Fibroblast of peridontal ligament (primary cell): ENCODE data around the gene PCDHA2.
"Not testable (repeated sequence)": the region's sequence is repeated elsewhere in the genome, so short reads cannot be mapped to it uniquely, and the experiment has no call there.

Source experiments
- DNase-seq: peaks from one replicate; pipeline ENCODE4 v3.0.0-alpha.2; 2010; ENCODE audit errors: extremely low read depth

PCDHA2 gene

GRCh38 chr5:140794595-140795258 lies at the start of gene PCDHA2:
TSS of gene PCDHA2 (plus strand) at chr5:140794852.
- DNase-seq, result peak; percentile 20

GRCh38 chr5:140753561-140753960 lies 41.1 kb upstream of the PCDHA2 start:
- no peak for DNase-seq

DNA sequence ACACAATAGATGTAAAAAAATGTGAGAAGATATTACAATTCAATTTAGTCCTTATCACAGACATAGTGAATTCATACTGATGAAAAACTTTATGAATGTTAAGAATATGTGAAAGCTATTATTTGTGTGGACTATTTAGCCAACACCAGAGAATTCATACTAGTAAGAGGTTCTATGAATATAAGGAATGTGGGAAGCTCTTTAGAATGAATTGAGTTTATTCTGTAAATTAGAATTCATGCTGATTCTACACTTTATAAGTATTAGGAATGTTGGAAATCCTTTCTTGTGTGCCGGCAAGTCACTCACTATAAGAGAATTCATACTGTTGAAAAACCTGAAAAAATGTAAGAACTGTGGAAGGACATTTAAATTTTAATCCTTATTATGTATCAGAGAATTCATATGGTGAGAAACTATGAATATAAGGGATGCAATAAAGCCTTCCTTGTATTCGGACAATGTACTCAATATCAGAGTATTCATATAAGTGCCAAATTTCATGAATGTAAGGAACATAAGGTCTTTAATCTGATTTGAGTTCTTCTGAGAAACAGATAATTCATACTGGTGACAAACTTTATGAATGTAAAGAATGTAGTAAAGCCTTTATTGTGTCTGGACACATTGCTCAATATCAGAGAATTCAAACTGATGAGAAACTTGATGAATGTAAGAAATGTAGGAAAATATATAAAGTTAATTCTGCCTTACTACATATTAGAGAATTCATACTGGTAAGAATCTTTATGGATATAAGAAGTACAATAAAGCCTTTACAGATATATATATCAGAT lies 30.3 kb upstream of the PCDHA2 start:
- DNase-seq, result peak; percentile 2

DNA sequence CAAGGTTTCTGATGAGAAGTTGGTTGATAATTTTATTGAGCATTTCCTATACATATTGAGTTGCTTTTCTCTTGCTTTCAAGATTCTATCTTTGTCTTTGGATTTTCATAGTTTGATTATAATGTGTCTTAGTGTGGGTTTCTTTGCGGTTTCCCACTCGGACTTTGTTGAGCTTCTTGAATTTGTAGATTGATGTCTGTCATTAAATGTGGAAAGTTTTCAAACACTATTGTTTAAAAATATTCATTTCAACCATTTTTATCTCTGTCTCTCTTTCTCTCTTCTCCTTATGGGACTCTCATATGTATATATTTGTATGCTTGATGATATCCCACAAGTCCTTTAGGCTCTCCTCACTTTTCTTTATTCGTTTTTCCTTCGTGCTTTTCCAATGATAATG lies 27.2 kb upstream of the PCDHA2 start:
- no peak for DNase-seq

- DNase-seq, result no peak
Measured at GRCh38 chr5:140780512-140780911, 14.1 kb upstream of the PCDHA2 start.

GRCh38 chr5:140785905-140786686 lies 8.6 kb upstream of the PCDHA2 start, which contains the start of gene PCDHA1:
TSS of gene PCDHA1 (plus strand) at chr5:140786140.
- DNase-seq, result peak; percentile 0

DNA sequence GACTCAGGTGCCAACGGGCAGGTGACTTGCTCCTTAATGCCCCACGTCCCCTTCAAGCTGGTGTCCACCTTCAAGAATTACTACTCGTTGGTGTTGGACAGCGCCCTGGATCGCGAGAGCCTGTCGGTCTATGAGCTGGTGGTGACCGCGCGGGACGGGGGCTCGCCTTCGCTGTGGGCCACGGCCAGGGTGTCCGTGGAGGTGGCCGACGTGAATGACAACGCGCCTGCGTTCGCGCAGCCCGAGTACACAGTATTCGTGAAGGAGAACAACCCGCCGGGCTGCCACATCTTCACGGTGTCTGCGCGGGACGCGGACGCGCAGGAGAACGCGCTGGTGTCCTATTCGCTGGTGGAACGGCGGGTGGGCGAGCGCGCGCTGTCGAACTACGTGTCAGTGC lies 7.2 kb upstream of the PCDHA2 start:
- not testable (repeated sequence) for DNase-seq

GRCh38 chr5:140787849-140788504 lies 6.7 kb upstream of the PCDHA2 start:
- not testable (repeated sequence) for DNase-seq

GRCh38 chr5:140791089-140791488 lies 3.6 kb upstream of the PCDHA2 start:
- no peak for DNase-seq

DNA sequence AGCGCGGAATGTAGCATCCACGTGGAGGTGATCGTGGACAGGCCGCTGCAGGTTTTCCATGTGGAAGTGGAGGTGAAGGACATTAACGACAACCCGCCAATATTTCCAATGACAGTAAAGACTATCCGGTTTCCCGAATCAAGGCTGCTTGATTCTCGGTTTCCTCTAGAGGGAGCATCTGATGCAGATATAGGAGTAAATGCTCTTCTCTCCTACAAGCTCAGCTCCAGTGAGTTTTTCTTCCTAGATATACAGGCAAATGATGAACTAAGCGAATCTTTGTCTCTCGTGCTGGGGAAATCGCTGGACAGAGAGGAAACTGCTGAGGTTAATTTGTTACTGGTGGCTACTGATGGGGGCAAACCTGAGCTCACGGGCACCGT lies 598 bp downstream of the PCDHA2 start:
- peak; percentile 1 for DNase-seq

DNA sequence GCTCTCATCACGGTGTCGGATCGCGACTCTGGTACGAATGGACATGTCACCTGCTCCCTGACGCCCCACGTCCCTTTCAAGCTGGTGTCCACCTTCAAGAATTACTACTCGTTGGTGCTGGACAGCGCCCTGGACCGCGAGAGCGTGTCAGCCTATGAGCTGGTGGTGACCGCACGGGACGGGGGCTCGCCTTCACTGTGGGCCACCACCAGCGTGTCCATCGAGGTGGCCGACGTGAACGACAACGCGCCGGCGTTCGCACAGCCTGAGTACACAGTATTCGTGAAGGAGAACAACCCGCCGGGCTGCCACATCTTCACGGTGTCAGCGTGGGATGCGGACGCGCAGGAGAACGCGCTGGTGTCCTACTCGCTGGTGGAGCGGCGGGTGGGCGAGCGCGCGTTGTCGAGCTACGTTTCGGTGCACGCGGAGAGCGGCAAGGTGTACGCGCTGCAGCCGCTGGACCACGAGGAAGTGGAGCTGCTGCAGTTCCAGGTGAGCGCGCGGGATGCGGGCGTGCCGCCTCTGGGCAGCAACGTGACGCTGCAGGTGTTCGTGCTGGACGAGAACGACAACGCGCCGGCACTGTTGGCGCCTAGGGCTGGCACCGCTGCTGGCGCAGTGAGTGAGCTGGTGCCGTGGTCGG lies 1.5 kb downstream of the PCDHA2 start:
- not testable (repeated sequence) for DNase-seq

DNA sequence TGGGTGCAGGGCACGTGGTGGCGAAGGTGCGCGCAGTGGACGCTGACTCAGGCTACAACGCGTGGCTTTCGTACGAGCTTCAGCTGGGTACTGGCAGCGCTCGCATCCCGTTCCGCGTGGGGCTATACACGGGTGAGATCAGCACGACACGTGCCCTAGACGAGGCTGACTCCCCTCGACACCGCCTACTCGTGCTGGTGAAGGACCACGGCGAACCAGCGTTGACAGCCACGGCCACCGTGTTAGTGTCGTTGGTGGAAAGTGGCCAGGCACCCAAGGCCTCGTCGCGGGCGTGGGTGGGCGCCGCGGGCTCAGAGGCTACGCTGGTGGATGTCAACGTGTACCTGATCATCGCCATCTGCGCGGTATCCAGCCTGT lies 2.1 kb downstream of the PCDHA2 start:
- DNase-seq, result no peak

DNA sequence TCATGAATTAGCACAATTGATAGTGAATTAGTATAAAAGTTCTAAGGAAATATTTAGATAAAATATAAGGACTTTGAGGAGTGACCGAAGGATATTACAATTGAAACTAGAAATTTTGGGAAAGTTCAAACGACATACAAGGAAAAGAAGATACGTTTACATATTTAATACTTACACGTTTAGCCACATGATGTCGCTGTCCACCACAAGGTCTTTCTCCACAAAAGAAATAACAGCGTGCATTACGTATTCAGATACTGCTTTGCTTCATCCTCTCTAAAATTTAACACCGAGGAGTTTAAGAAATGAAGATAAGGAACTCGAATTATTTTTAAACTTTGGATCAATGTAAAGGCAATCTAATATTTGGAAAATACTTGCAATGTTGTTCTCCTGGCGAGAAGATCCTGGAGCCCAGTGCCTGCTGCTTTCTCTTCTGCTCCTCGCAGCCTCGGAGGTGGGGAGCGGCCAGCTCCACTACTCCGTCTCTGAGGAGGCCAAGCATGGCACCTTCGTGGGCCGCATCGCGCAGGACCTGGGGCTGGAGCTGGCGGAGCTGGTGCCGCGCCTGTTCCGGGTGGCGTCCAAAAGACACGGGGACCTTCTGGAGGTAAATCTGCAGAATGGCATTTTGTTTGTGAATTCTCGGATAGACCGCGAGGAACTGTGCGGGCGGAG lies 6.3 kb downstream of the PCDHA2 start, which contains the start of gene PCDHA3:
Gene PCDHA3 (plus strand): TSS at position 242 of the 678 bp plus-strand sequence.
- peak; percentile 37 for DNase-seq

- no peak for DNase-seq
Measured at GRCh38 chr5:140801494-140801841, 6.8 kb downstream of the PCDHA2 start.

GRCh38 chr5:140802381-140802780 lies 7.7 kb downstream of the PCDHA2 start:
- DNase-seq, result not testable (repeated sequence)

- DNase-seq, result no peak
Measured at GRCh38 chr5:140802781-140803271, 8.2 kb downstream of the PCDHA2 start.

GRCh38 chr5:140806834-140807775 lies 12.5 kb downstream of the PCDHA2 start, which contains the start of gene PCDHA4:
TSS of gene PCDHA4 (plus strand) at chr5:140807068.
- DNase-seq, result peak; percentile 18

DNA sequence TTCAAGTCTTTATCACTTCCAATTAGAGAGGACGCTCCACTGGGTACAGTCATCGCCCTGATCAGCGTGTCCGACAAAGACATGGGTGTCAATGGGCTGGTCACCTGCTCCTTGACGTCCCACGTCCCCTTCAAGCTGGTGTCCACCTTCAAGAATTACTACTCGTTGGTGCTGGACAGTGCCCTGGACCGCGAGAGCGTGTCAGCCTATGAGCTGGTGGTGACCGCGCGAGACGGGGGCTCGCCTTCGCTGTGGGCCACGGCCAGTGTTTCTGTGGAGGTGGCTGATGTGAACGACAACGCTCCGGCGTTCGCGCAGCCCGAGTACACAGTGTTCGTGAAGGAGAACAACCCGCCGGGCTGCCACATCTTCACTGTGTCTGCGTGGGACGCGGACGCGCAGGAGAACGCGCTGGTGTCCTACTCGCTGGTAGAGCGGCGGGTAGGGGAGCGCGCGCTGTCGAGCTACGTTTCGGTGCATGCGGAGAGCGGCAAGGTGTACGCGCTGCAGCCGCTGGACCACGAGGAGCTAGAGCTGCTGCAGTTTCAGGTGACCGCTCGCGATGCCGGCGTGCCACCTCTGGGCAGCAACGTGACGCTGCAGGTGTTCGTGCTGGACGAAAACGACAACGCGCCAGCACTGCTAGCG lies 13.7 kb downstream of the PCDHA2 start:
- not testable (repeated sequence) for DNase-seq

GRCh38 chr5:140808889-140809291 lies 14.2 kb downstream of the PCDHA2 start:
- DNase-seq, result no peak
